Hepatocyte (in vitro differentiated cells): ENCODE measurements around the gene SMIM22. TPM values are rescaled to one million over a fixed set of nuclear protein-coding genes. Genes with fewer than 3 reads are reported as not detected.
"Not testable (repeated sequence)": the region's sequence is repeated elsewhere in the genome, so short reads cannot be mapped to it uniquely, and the experiment has no call there.

Source experiments
- DNase-seq: peaks from one replicate; pipeline ENCODE4 v3.0.0-alpha.2; 2016; ENCODE audit warnings: low spot score
- H2AFZ ChIP-seq: fragments of 200-600 bp; sonication (generic); 2 replicates; pipeline ENCODE4 v1.6.0; 2016; ENCODE audit warnings: antibody characterized with exemption, mild to moderate bottlenecking
- H3K27ac ChIP-seq: fragments of 200-600 bp; sonication (generic); 2 replicates; pipeline ENCODE4 v1.5.1; 2016; ENCODE audit warnings: mild to moderate bottlenecking
- H3K27me3 ChIP-seq: fragments of 200-600 bp; sonication (generic); 2 replicates; pipeline ENCODE4 v1.6.1; 2016
- H3K36me3 ChIP-seq: fragments of 200-600 bp; sonication (generic); replicated peaks from 2 replicates; pipeline ENCODE4 v1.5.1; 2016; ENCODE audit warnings: low read depth; ENCODE audit not compliant: insufficient read depth
- H3K4me1 ChIP-seq: fragments of 200-600 bp; sonication (generic); 2 replicates; pipeline ENCODE4 v1.5.1; 2016; ENCODE audit warnings: mild to moderate bottlenecking, moderate library complexity; ENCODE audit not compliant: insufficient read depth
- H3K4me2 ChIP-seq: fragments of 200-600 bp; sonication (generic); 2 replicates; pipeline ENCODE4 v1.6.0; 2016
- H3K4me3 ChIP-seq: fragments of 200-600 bp; sonication (generic); 2 replicates; pipeline ENCODE4 v1.5.1; 2016; ENCODE audit warnings: mild to moderate bottlenecking
- H3K79me2 ChIP-seq: fragments of 200-600 bp; sonication (generic); 2 replicates; pipeline ENCODE4 v1.6.0; 2017; ENCODE audit warnings: mild to moderate bottlenecking
- H3K9me2 ChIP-seq: fragments of 200-600 bp; sonication (generic); replicated peaks from 2 replicates; pipeline ENCODE4 v1.6.0; 2017; ENCODE audit warnings: mild to moderate bottlenecking; ENCODE audit not compliant: insufficient read depth
- H3K9me3 ChIP-seq: fragments of 200-600 bp; sonication (generic); 2 replicates; pipeline ENCODE4 v1.5.1; 2016; ENCODE audit warnings: low read depth, mild to moderate bottlenecking
- H4K20me1 ChIP-seq: fragments of 200-600 bp; sonication (generic); 2 replicates; pipeline ENCODE4 v1.6.0; 2016; ENCODE audit warnings: mild to moderate bottlenecking; ENCODE audit not compliant: insufficient read depth, poor library complexity, severe bottlenecking
- CTCF ChIP-seq: fragments of 200-600 bp; sonication (generic); IDR thresholded peaks from 2 replicates; pipeline ENCODE4 v1.5.1; 2016; ENCODE audit warnings: antibody characterized with exemption, mild to moderate bottlenecking; ENCODE audit not compliant: poor library complexity
- EZH2 ChIP-seq: fragments of 200-600 bp; sonication (generic); IDR thresholded peaks from 2 replicates; pipeline ENCODE4 v1.6.1; 2016; ENCODE audit warnings: antibody characterized with exemption, mild to moderate bottlenecking, borderline replicate concordance
- EZH2phosphoT487 ChIP-seq: fragments of 200-600 bp; sonication (generic); IDR thresholded peaks from one replicate; pipeline ENCODE4 v1.6.1; 2018; ENCODE audit warnings: antibody characterized with exemption, mild to moderate bottlenecking, low read depth, moderate library complexity; ENCODE audit not compliant: unreplicated experiment, severe bottlenecking
- WGBS: methylation state at CpG from one replicate; pipeline ENCODE4 v1.1.6; 2016; ENCODE audit warnings: low lambda C conversion rate; ENCODE audit errors: missing lambda C conversion rate; 5-methylcytosine and 5-hydroxymethylcytosine counted together
- polyA plus RNA-seq: library from polyadenylated mRNA; unstranded; fragments of >200 nt; fragmentation: Nextera tagmentation; extraction: Ambion mirVana; gene quantifications from 2 replicates; pipeline ENCODE4 v1.2.1, GENCODE V29; 2016
- total RNA-seq: library from RNA; depleted of rRNA; stranded (reverse); fragments of >200 nt; gene quantifications from 2 replicates; pipeline ENCODE4 v1.2.3, GENCODE V29; 2014

Gene SMIM22
- total and polyA plus RNA-seq, 2 experiments from 2014 or later: 15.1 TPM; not detected in 1

- H3K9me2 ChIP-seq: no peaks in the 10 kb centered on the region
Observed at GRCh38 chr16:4783251-4783950, 11.8 kb upstream of the SMIM22 start.

GRCh38 chr16:4783951-4784336 is 11.2 kb upstream of the SMIM22 start:
- WGBS: 82% methylated on average over 14 of the region's 16 CpGs
- DNase-seq: no peak
- Histone ChIP-seq H3K9me2 (no peaks in the 10 kb centered on the region), H3K27me3 (no peaks in the 10 kb centered on the region), H4K20me1 (no peaks in the 10 kb centered on the region), H2AFZ (no peak overlapping the region), H3K79me2 (no peaks in the 10 kb centered on the region), H3K4me3 (no peak overlapping the region), H3K36me3 (no peaks in the 10 kb centered on the region), H3K9me3 (no peaks in the 10 kb centered on the region), H3K4me2 (no peak overlapping the region), H3K4me1 (peaks cover 9% of the 10 kb centered on the region), H3K27ac (no peak overlapping the region)
- no peak for TF ChIP-seq EZH2

More at GRCh38 chr16:4783251-4783950, 11.8 kb upstream of the SMIM22 start:
- H3K4me1 ChIP-seq: peaks cover 6% of the 10 kb centered on the region
- no peaks in the 10 kb centered on the region for H4K20me1 ChIP-seq
- H3K4me3 ChIP-seq: no peak overlapping the region
- TF ChIP-seq EZH2 (no peak), EZH2phosphoT487 (no peak), CTCF (no peak)
- 92% methylated on average over 21 of the region's 25 CpGs for WGBS
- no peak overlapping the region for H3K27ac ChIP-seq
- H2AFZ ChIP-seq: no peak overlapping the region
- H3K79me2 ChIP-seq: no peaks in the 10 kb centered on the region
- no peak overlapping the region for H3K4me2 ChIP-seq
- H3K27me3 ChIP-seq: no peaks in the 10 kb centered on the region
- no peaks in the 10 kb centered on the region for H3K9me3 ChIP-seq
- H3K36me3 ChIP-seq: no peaks in the 10 kb centered on the region
- no peak for DNase-seq

- H2AFZ ChIP-seq: not testable (repeated sequence)
- WGBS: 92% methylated on average over 14 of the region's 14 CpGs
- H3K4me1 ChIP-seq: peaks cover 12% of the 10 kb centered on the region
Observed at GRCh38 chr16:4784444-4784987, 10.7 kb upstream of the SMIM22 start.

GRCh38 chr16:4785758-4786433 is 9.3 kb upstream of the SMIM22 start:
- H3K4me1 ChIP-seq: peaks cover 12% of the 10 kb centered on the region
- no peak overlapping the region for H3K4me3 ChIP-seq
- no peak overlapping the region for H3K4me2 ChIP-seq
- no peak overlapping the region for H2AFZ ChIP-seq
- no peak for DNase-seq
- no peak overlapping the region for H3K27ac ChIP-seq
- H3K27me3 ChIP-seq: no peaks in the 10 kb centered on the region
- no peaks in the 10 kb centered on the region for H3K79me2 ChIP-seq
- H3K9me2 ChIP-seq: no peaks in the 10 kb centered on the region
- H3K9me3 ChIP-seq: no peaks in the 10 kb centered on the region
- 97% methylated on average over 21 of the region's 23 CpGs for WGBS
- TF ChIP-seq CTCF (no peak), EZH2 (no peak), EZH2phosphoT487 (no peak)
- H4K20me1 ChIP-seq: no peaks in the 10 kb centered on the region
- H3K36me3 ChIP-seq: no peaks in the 10 kb centered on the region

More at GRCh38 chr16:4784444-4784987, 10.7 kb upstream of the SMIM22 start:
- H3K27me3 ChIP-seq, DNase-seq, H4K20me1 ChIP-seq, H3K4me3 ChIP-seq, H3K27ac ChIP-seq, H3K79me2 ChIP-seq, H3K4me2 ChIP-seq, H3K9me2 ChIP-seq, H3K9me3 ChIP-seq, H3K36me3 ChIP-seq: not testable (repeated sequence)
